ENCODE measurements around the gene PDE4D. TPM values are rescaled to one million over a fixed set of nuclear protein-coding genes. Genes with fewer than 3 reads are reported as not detected.

The PDE4D gene
- total RNA-seq, 1 donor = 19.9 TPM

DNA sequence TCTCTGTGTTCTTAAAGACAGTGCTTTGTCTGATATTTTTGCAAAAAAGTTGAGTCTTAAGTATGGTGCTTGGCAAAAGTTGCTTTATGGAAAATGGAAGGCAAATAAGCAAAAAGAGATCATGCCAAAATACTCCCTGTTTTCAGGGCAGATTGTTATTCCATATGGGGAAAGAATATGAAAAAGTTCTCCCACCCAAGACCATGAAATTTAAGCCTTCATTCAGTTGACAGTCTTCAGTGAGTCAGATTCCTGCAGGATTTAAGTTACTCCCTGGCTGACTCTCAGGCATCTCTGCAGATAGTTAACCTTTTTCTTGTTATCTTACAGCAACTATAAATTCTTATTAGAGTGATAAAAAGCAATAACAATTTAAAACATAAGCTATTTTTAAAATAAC lies 601.6 kb downstream of the PDE4D start:
- Histone ChIP-seq H3K4me1 (ENCODE audit: insufficient read depth, low read length) (peaks cover 5% of the 10 kb centered on the region), H2AFZ (ENCODE audit: low read length) (no peak overlapping the region), H3K4me3 (ENCODE audit: insufficient read depth, low read length) (no peak overlapping the region), H3K79me2 (ENCODE audit: insufficient read depth, low read length) (no peaks in the 10 kb centered on the region), H3K9me3 (ENCODE audit: low read depth, low read length) (no peaks in the 10 kb centered on the region), H3K36me3 (ENCODE audit: insufficient read depth, low read length) (no peaks in the 10 kb centered on the region), H3K4me2 (ENCODE audit: insufficient read depth, low read length) (no peak overlapping the region), H3K27ac (ENCODE audit: low read depth, low read length) (no peak overlapping the region), H3K27me3 (ENCODE audit: insufficient read depth, low read length) (no peaks in the 10 kb centered on the region), H4K20me1 (ENCODE audit: insufficient read depth, low read length) (no peaks in the 10 kb centered on the region)
- no peak for TF ChIP-seq CTCF (IDR thresholded peaks at IDR 0.05; ENCODE audit: extremely low read depth, low read depth, low read length)
- no peak for DNase-seq (ENCODE audit: insufficient read length, low spot score, missing footprints)

- H4K20me1 ChIP-seq (ENCODE audit: insufficient read depth, low read length) = no peaks in the 10 kb centered on the region
- H3K4me2 ChIP-seq (ENCODE audit: insufficient read depth, low read length) = no peak overlapping the region
- no peak overlapping the region for H3K27ac ChIP-seq (ENCODE audit: low read depth, low read length)
- no peaks in the 10 kb centered on the region for H3K27me3 ChIP-seq (ENCODE audit: insufficient read depth, low read length)
- no peak overlapping the region for H3K4me3 ChIP-seq (ENCODE audit: insufficient read depth, low read length)
- TF ChIP-seq CTCF (IDR thresholded peaks at IDR 0.05; ENCODE audit: extremely low read depth, low read depth, low read length) = no peak
- H3K9me3 ChIP-seq (ENCODE audit: low read depth, low read length) = no peaks in the 10 kb centered on the region
- H2AFZ ChIP-seq (ENCODE audit: low read length) = no peak overlapping the region
- no peak for DNase-seq (ENCODE audit: insufficient read length, low spot score, missing footprints)
- no peaks in the 10 kb centered on the region for H3K79me2 ChIP-seq (ENCODE audit: insufficient read depth, low read length)
- H3K36me3 ChIP-seq (ENCODE audit: insufficient read depth, low read length) = no peaks in the 10 kb centered on the region
- no peaks in the 10 kb centered on the region for H3K4me1 ChIP-seq (ENCODE audit: insufficient read depth, low read length)
Measured at GRCh38 chr5:59287884-59288283, 605.6 kb downstream of the PDE4D start.

- H3K27me3 ChIP-seq (ENCODE audit: insufficient read depth, low read length) = no peaks in the 10 kb centered on the region
- H3K9me3 ChIP-seq (ENCODE audit: low read depth, low read length) = no peaks in the 10 kb centered on the region
- no peak overlapping the region for H3K27ac ChIP-seq (ENCODE audit: low read depth, low read length)
- no peaks in the 10 kb centered on the region for H4K20me1 ChIP-seq (ENCODE audit: insufficient read depth, low read length)
- H3K4me3 ChIP-seq (ENCODE audit: insufficient read depth, low read length) = no peak overlapping the region
- no peak overlapping the region for H2AFZ ChIP-seq (ENCODE audit: low read length)
- no peaks in the 10 kb centered on the region for H3K36me3 ChIP-seq (ENCODE audit: insufficient read depth, low read length)
- no peak for DNase-seq (ENCODE audit: insufficient read length, low spot score, missing footprints)
- H3K4me1 ChIP-seq (ENCODE audit: insufficient read depth, low read length) = no peaks in the 10 kb centered on the region
- no peak overlapping the region for H3K4me2 ChIP-seq (ENCODE audit: insufficient read depth, low read length)
- TF ChIP-seq CTCF (IDR thresholded peaks at IDR 0.05; ENCODE audit: extremely low read depth, low read depth, low read length) = no peak
- H3K79me2 ChIP-seq (ENCODE audit: insufficient read depth, low read length) = no peaks in the 10 kb centered on the region
Measured at GRCh38 chr5:59287361-59287760, 606.2 kb downstream of the PDE4D start.

DNA sequence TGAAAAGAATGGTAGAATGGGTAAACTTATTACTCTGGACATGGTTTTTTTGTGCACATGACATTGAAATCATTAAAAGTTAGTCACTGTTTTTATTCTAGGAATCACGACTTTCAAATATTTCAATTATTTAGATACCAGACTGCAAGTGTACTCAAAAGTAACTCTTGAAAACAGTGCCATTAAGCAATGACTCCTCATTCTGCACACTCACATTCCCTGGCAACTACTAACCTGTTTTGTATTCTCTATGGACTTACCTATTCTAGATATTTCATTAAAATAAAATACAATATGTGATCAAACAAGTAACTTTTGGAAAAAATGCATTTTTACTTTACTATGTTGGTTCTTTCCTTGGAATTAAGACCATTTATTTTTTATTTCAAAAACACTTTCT lies 607.0 kb downstream of the PDE4D start:
- DNase-seq (ENCODE audit: insufficient read length, low spot score, missing footprints) = no peak
- no peaks in the 10 kb centered on the region for H3K79me2 ChIP-seq (ENCODE audit: insufficient read depth, low read length)
- no peaks in the 10 kb centered on the region for H3K36me3 ChIP-seq (ENCODE audit: insufficient read depth, low read length)
- no peak overlapping the region for H3K27ac ChIP-seq (ENCODE audit: low read depth, low read length)
- no peak overlapping the region for H3K4me2 ChIP-seq (ENCODE audit: insufficient read depth, low read length)
- TF ChIP-seq CTCF (IDR thresholded peaks at IDR 0.05; ENCODE audit: extremely low read depth, low read depth, low read length) = no peak
- no peaks in the 10 kb centered on the region for H3K9me3 ChIP-seq (ENCODE audit: low read depth, low read length)
- H3K4me1 ChIP-seq (ENCODE audit: insufficient read depth, low read length) = no peaks in the 10 kb centered on the region
- no peak overlapping the region for H3K4me3 ChIP-seq (ENCODE audit: insufficient read depth, low read length)
- no peaks in the 10 kb centered on the region for H4K20me1 ChIP-seq (ENCODE audit: insufficient read depth, low read length)
- H2AFZ ChIP-seq (ENCODE audit: low read length) = no peak overlapping the region
- H3K27me3 ChIP-seq (ENCODE audit: insufficient read depth, low read length) = no peaks in the 10 kb centered on the region

Data from osteoblast (primary cell).